HG02571 (cell line): ENCODE results near the gene PFDN1.

ENCODE experiments used
- ATAC-seq: cut with Tn5 transposase; IDR thresholded peaks from one replicate; pipeline ENCODE4 v1.9.1; 2021; ENCODE audit warnings: mild to moderate bottlenecking, moderate library complexity; ENCODE audit not compliant: unreplicated experiment

The PFDN1 gene

GRCh38 chr5:140240987-140241706, 61.8 kb downstream of the PFDN1 start:
- ATAC-seq, result no peak

- ATAC-seq, result no peak
Observed at GRCh38 chr5:140239939-140240700, 62.8 kb downstream of the PFDN1 start.

- no peak for ATAC-seq
Observed at GRCh38 chr5:140239461-140239860, 63.4 kb downstream of the PFDN1 start.

GRCh38 chr5:140238756-140239155, 64.1 kb downstream of the PFDN1 start:
- no peak for ATAC-seq

- ATAC-seq, result no peak
Observed at GRCh38 chr5:140236891-140237598, 65.9 kb downstream of the PFDN1 start.

GRCh38 chr5:140235791-140236551, 66.9 kb downstream of the PFDN1 start:
- no peak for ATAC-seq

GRCh38 chr5:140234377-140234989, 68.4 kb downstream of the PFDN1 start:
- no peak for ATAC-seq

- ATAC-seq, result no peak
Observed at GRCh38 chr5:140232731-140233130, 70.2 kb downstream of the PFDN1 start.

- no peak for ATAC-seq
Observed at GRCh38 chr5:140230373-140230772, 72.5 kb downstream of the PFDN1 start.

GRCh38 chr5:140228364-140228837, 74.5 kb downstream of the PFDN1 start:
- no peak for ATAC-seq

GRCh38 chr5:140227046-140227445, 75.9 kb downstream of the PFDN1 start:
- no peak for ATAC-seq

GRCh38 chr5:140225396-140225795, 77.5 kb downstream of the PFDN1 start:
- ATAC-seq, result no peak

- no peak for ATAC-seq
Observed at GRCh38 chr5:140224658-140225057, 78.2 kb downstream of the PFDN1 start.

- no peak for ATAC-seq
Observed at GRCh38 chr5:140223567-140223966, 79.3 kb downstream of the PFDN1 start.

GRCh38 chr5:140222416-140222815, 80.5 kb downstream of the PFDN1 start:
- ATAC-seq, result no peak

GRCh38 chr5:140221697-140222223, 81.1 kb downstream of the PFDN1 start:
- no peak for ATAC-seq

- ATAC-seq, result no peak
Observed at GRCh38 chr5:140220698-140221064, 82.2 kb downstream of the PFDN1 start.

- ATAC-seq, result no peak
Observed at GRCh38 chr5:140220032-140220697, 82.7 kb downstream of the PFDN1 start.

GRCh38 chr5:140219068-140219991, 83.6 kb downstream of the PFDN1 start:
- no peak for ATAC-seq
